Endothelial cell of umbilical vein (primary cell): ENCODE results near the gene LRRFIP2. TPM values are rescaled to one million over a fixed set of nuclear protein-coding genes. Genes with fewer than 3 reads are reported as not detected.

ENCODE experiments used
- BruUV-seq: library from RNA; stranded (reverse); fragments of 400-500 nt; replicated peaks from 2 replicates; lab custom pipeline; 2021; lab: Mats Ljungman, UMichigan
- CTCF ChIA-PET: fragments of 300-600, 350-600 bp; sonication (Branson Sonifier 250); formaldehyde crosslinking; loops from one replicate; lab custom pipeline; 2021; ENCODE audit warnings: antibody characterized with exemption, inconsistent platforms; lab: Charles Lee
- POLR2A ChIA-PET: fragments of 300-600, 350-600 bp; sonication (Branson Sonifier 250); formaldehyde crosslinking; loops from one replicate; lab custom pipeline; 2021; ENCODE audit warnings: antibody characterized with exemption, inconsistent platforms; lab: Charles Lee
- DNase-seq: peaks from one replicate; pipeline ENCODE4 v3.0.0-alpha.2; 2011; ENCODE audit warnings: low read depth, low spot score
- FAIRE-seq: peaks from 2 replicates; lab custom pipeline; 2011; peaks lifted over from hg19 to GRCh38; lab: Jason Lieb, UNC
- H2AFZ ChIP-seq: 2 replicates; pipeline ENCODE4 v1.6.0; 2012; ENCODE audit warnings: low read depth, low read length, control low read depth, inconsistent platforms
- H3K27ac ChIP-seq: 2 replicates; pipeline ENCODE4 v1.5.1; 2011; ENCODE audit warnings: low read depth, mild to moderate bottlenecking, control low read depth, low read length, moderate library complexity; ENCODE audit not compliant: insufficient read depth
- H3K27me3 ChIP-seq, 2 experiments: 2 replicates each; pipeline versions ENCODE4 v1.6.0 to v1.6.1; 2011; ENCODE audit warnings: low read length in 2 of 2, mixed read lengths in 1 of 2; ENCODE audit not compliant: control insufficient read depth in 2 of 2, insufficient read depth in 2 of 2
- H3K36me3 ChIP-seq, 2 experiments: 2 replicates in 1 of 2; 3 replicates in 1 of 2; pipeline ENCODE4 v1.5.1; 2011; ENCODE audit warnings: low read length in 2 of 2, mild to moderate bottlenecking in 1 of 2, moderate library complexity in 1 of 2; ENCODE audit not compliant: control insufficient read depth in 2 of 2, insufficient read depth in 2 of 2; ENCODE audit errors: extremely low read depth in 1 of 2
- H3K4me1 ChIP-seq: 3 replicates; pipeline ENCODE4 v1.5.1; 2011; ENCODE audit warnings: mild to moderate bottlenecking, low read length; ENCODE audit not compliant: control insufficient read depth, insufficient read depth; ENCODE audit errors: extremely low read depth
- H3K4me2 ChIP-seq: 2 replicates; pipeline ENCODE4 v1.6.1; 2011; ENCODE audit warnings: low read length, control low read depth, mixed read lengths; ENCODE audit not compliant: insufficient read depth
- H3K4me3 ChIP-seq, 3 experiments: fragments of 200-600 bp in 1 of 3; sonication (generic), shearing (Covaris generic) in 1 of 3; replicated peaks in 1 of 3; 2 replicates each; pipeline ENCODE4 v1.5.1; 2011 to 2016; ENCODE audit warnings: control low read depth in 3 of 3, low read length in 3 of 3, mild to moderate bottlenecking in 2 of 3, inconsistent platforms in 1 of 3, low read depth in 1 of 3, moderate library complexity in 1 of 3; ENCODE audit not compliant: insufficient read depth in 1 of 3
- H3K79me2 ChIP-seq: 2 replicates; pipeline ENCODE4 v1.6.0; 2012; ENCODE audit warnings: low read length, inconsistent platforms; ENCODE audit not compliant: control insufficient read depth, insufficient read depth
- H3K9ac ChIP-seq: replicated peaks from 2 replicates; pipeline ENCODE3; 2011; ENCODE audit warnings: low read length, control low read depth; ENCODE audit not compliant: insufficient read depth; ENCODE audit errors: extremely low read depth
- H3K9me1 ChIP-seq: replicated peaks from 3 replicates; pipeline ENCODE4 v1.6.0; 2011; ENCODE audit warnings: mild to moderate bottlenecking, low read length; ENCODE audit not compliant: control insufficient read depth, insufficient read depth; ENCODE audit errors: extremely low read depth
- H3K9me3 ChIP-seq: replicated peaks from 2 replicates; pipeline ENCODE4 v1.5.1; 2012; ENCODE audit warnings: low read length, inconsistent platforms; ENCODE audit not compliant: control insufficient read depth, insufficient read depth
- H4K20me1 ChIP-seq: replicated peaks from 2 replicates; pipeline ENCODE3; 2011; ENCODE audit warnings: mild to moderate bottlenecking, low read length; ENCODE audit not compliant: control insufficient read depth, insufficient read depth; ENCODE audit errors: extremely low read depth
- EZH2 ChIP-seq: IDR thresholded peaks from 2 replicates; pipeline ENCODE4 v1.6.1; 2012; ENCODE audit warnings: borderline replicate concordance, low read depth, mild to moderate bottlenecking, moderate library complexity, low read length, inconsistent platforms; ENCODE audit not compliant: severe bottlenecking
- FOS ChIP-seq: IDR thresholded peaks from 2 replicates; pipeline ENCODE4 v1.6.1; 2011; ENCODE audit warnings: mild to moderate bottlenecking, low read length, moderate library complexity, borderline replicate concordance; ENCODE audit not compliant: insufficient read depth
- GATA2 ChIP-seq: IDR thresholded peaks from 2 replicates; pipeline ENCODE4 v1.7.0; 2011; ENCODE audit warnings: low read depth, mild to moderate bottlenecking, moderate library complexity, mixed read lengths, low read length; ENCODE audit not compliant: insufficient read length, insufficient read depth
- JUN ChIP-seq: IDR thresholded peaks from 2 replicates; pipeline ENCODE4 v1.6.1; 2011; ENCODE audit warnings: borderline replicate concordance, low read depth; ENCODE audit not compliant: insufficient read length, insufficient read depth
- MYC ChIP-seq: IDR thresholded peaks from one replicate; pipeline ENCODE4 v1.6.1; 2011; ENCODE audit warnings: mild to moderate bottlenecking, low read depth, low read length
- POLR2A ChIP-seq: IDR thresholded peaks from 2 replicates; pipeline ENCODE4 v1.6.1; 2012; ENCODE audit warnings: low read depth, mild to moderate bottlenecking, control low read depth, low read length
- POLR2AphosphoS5 ChIP-seq: IDR thresholded peaks from 2 replicates; pipeline ENCODE4 v1.6.1; 2012; ENCODE audit warnings: low read depth, mild to moderate bottlenecking, control low read depth, low read length, moderate library complexity; ENCODE audit not compliant: insufficient read depth
- dilution Hi-C: fragments of 300-500 bp; cut with MboI; formaldehyde crosslinking; loops from one replicate; pipeline ENCODE4 v1.15.0; 2019; ENCODE audit warnings: low sequenced_read_pairs; ENCODE audit not compliant: extremely low pct_ligation_motif_present
- intact Hi-C: fragments of 100-400 bp; cut with micrococcal nuclease; formaldehyde crosslinking; loops from one replicate; pipeline ENCODE4 v1.10.0; 2022
- polyA plus RNA-seq, 4 experiments: library from polyadenylated mRNA; depleted of rRNA in 3 of 4; stranded (reverse) in 3 of 4; unstranded in 1 of 4; fragments of >200 nt; gene quantifications; 2 replicates each; pipeline versions ENCODE4 v1.2.1 to v1.2.3, GENCODE V29; 2011 to 2012; ENCODE audit warnings: missing spikeins in 1 of 4
- total RNA-seq: library from RNA; stranded (reverse); gene quantifications from 2 replicates; pipeline ENCODE4 v1.2.3, GENCODE V29; 2021
- TF ChIP-seq, protein P1 (sequence below), 2 donors: IDR thresholded peaks; 1 replicate in 1 of 2; 2 replicates in 1 of 2; pipeline ENCODE4 v1.5.1; 2011; ENCODE audit warnings: low read length in 2 of 2, mild to moderate bottlenecking in 2 of 2, moderate library complexity in 2 of 2, control low read depth in 1 of 2, inconsistent platforms in 1 of 2, low read depth in 1 of 2; ENCODE audit not compliant: insufficient read depth in 1 of 2; ENCODE audit errors: extremely low read depth in 1 of 2
- TF ChIP-seq, protein P2 (sequence below): IDR thresholded peaks from 2 replicates; pipeline ENCODE4 v1.6.1; 2011; ENCODE audit not compliant: insufficient read depth, insufficient read length

LRRFIP2 gene
- total and polyA plus RNA-seq, 2 donors (not counting 3 experiments of a cell fraction or from before 2014, with no cell fraction given): 20.8 to 78.9 TPM

DNA sequence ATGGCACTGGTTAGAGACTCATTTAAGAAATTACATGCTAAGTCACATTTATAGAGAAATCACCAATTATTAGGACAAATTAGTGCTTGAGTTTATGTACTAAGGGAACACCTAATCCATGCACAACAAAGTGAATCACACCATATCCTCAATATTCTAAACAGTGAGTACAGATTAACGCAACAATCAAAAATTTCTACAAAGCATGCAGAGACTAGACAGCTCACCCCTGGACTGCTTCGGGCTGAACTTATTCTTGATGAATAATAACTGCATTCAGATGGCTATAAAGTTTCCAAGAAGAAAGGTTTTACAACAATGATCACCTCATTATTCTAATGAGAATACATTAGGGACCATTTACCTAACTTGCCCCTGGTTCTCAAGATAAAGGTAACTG is 66.5 kb downstream of the LRRFIP2 start:
- intact Hi-C loops: no loop called here
- H3K9ac ChIP-seq: no peak overlapping the region
- BruUV-seq: no TSS peak
- no peaks in the 10 kb centered on the region for H4K20me1 ChIP-seq
- H3K9me1 ChIP-seq: no peaks in the 10 kb centered on the region
- peaks cover 5% of the 10 kb centered on the region for H3K4me1 ChIP-seq
- no peaks in the 10 kb centered on the region for H3K9me3 ChIP-seq
- no peak overlapping the region for H3K27ac ChIP-seq
- no peak overlapping the region for H3K4me3 ChIP-seq
- H3K79me2 ChIP-seq: peaks cover 4% of the 10 kb centered on the region
- DNase-seq (no peak), FAIRE-seq (no peak)
- H3K36me3 ChIP-seq: no peaks in the 10 kb centered on the region
- TF ChIP-seq POLR2A (no peak), FOS (no peak), MYC (no peak), POLR2AphosphoS5 (no peak), JUN (no peak), GATA2 (no peak), EZH2 (no peak)
- TF ChIP-seq, protein P1, sequence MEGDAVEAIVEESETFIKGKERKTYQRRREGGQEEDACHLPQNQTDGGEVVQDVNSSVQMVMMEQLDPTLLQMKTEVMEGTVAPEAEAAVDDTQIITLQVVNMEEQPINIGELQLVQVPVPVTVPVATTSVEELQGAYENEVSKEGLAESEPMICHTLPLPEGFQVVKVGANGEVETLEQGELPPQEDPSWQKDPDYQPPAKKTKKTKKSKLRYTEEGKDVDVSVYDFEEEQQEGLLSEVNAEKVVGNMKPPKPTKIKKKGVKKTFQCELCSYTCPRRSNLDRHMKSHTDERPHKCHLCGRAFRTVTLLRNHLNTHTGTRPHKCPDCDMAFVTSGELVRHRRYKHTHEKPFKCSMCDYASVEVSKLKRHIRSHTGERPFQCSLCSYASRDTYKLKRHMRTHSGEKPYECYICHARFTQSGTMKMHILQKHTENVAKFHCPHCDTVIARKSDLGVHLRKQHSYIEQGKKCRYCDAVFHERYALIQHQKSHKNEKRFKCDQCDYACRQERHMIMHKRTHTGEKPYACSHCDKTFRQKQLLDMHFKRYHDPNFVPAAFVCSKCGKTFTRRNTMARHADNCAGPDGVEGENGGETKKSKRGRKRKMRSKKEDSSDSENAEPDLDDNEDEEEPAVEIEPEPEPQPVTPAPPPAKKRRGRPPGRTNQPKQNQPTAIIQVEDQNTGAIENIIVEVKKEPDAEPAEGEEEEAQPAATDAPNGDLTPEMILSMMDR (IDR thresholded peaks at IDR 0.05; ENCODE audit: extremely low read depth in 1 of 2, insufficient read depth in 1 of 2, low read depth in 1 of 2, low read length in 2 of 2): no peak
- TF ChIP-seq, protein P2, sequence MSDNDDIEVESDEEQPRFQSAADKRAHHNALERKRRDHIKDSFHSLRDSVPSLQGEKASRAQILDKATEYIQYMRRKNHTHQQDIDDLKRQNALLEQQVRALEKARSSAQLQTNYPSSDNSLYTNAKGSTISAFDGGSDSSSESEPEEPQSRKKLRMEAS: no peak
- H2AFZ ChIP-seq: no peak overlapping the region
- CTCF ChIA-PET: interaction anchor here (1.6 kb wide), 1 partner anchor 9 kb away, joined by 6 read pairs; no protein-coding TSS in a partner anchor
- dilution Hi-C loops: no loop called here
- H3K27me3 ChIP-seq: no peaks in the 10 kb centered on the region
- H3K4me2 ChIP-seq: no peak overlapping the region
- POLR2A ChIA-PET: no interaction called here
